Measurements from ENCODE around the gene SEC22A.

The SEC22A gene

GRCh38 chr3:123307064-123307463 lies 105.3 kb downstream of the SEC22A start:
- Histone ChIP-seq H3K36me3 (ENCODE audit: control insufficient read depth, insufficient read depth, low read length) (no peaks in the 10 kb centered on the region), H3K27ac (ENCODE audit: low read depth, low read length) (no peak overlapping the region), H3K4me3 (ENCODE audit: low read length) (no peak overlapping the region), H3K4me2 (ENCODE audit: low read length) (no peak overlapping the region), H2BK15ac (replicated peaks; ENCODE audit: low read depth) (no peak overlapping the region), H3K79me1 (ENCODE audit: low read length) (no peaks in the 10 kb centered on the region), H4K8ac (ENCODE audit: low read depth, low read length) (no peak overlapping the region), H3K56ac (ENCODE audit: low read length) (no peak overlapping the region), H3K79me2 (ENCODE audit: control insufficient read depth, insufficient read depth, low read length) (no peaks in the 10 kb centered on the region), H4K5ac (ENCODE audit: low read length) (no peak overlapping the region), H3K4ac (ENCODE audit: low read depth, low read length) (no peak overlapping the region), H3K23ac (ENCODE audit: low read length) (no peak overlapping the region), H3K4me1 (ENCODE audit: control insufficient read depth, low read depth, low read length) (no peaks in the 10 kb centered on the region), H2BK5ac (ENCODE audit: low read length) (no peak overlapping the region), H2AK5ac (ENCODE audit: low read length) (no peak overlapping the region), H3K27me3 (ENCODE audit: insufficient read depth, low read length, poor library complexity) (no peaks in the 10 kb centered on the region), H2BK120ac (ENCODE audit: low read depth, low read length) (no peak overlapping the region), H3K18ac (ENCODE audit: low read length) (no peak overlapping the region), H3K9ac (ENCODE audit: low read length) (no peak overlapping the region)
- no peak for DNase-seq
- WGBS (ENCODE audit: extremely low coverage, insufficient coverage, low lambda C conversion rate) = no CpG with 5 or more reads among the region's 5 CpGs

- H3K4ac ChIP-seq (ENCODE audit: low read depth, low read length) = no peak overlapping the region
- no peak overlapping the region for H2AK5ac ChIP-seq (ENCODE audit: low read length)
- H3K56ac ChIP-seq (ENCODE audit: low read length) = no peak overlapping the region
- no peaks in the 10 kb centered on the region for H3K79me1 ChIP-seq (ENCODE audit: low read length)
- H2BK120ac ChIP-seq (ENCODE audit: low read depth, low read length) = no peak overlapping the region
- H3K4me1 ChIP-seq (ENCODE audit: control insufficient read depth, low read depth, low read length) = peaks cover 7% of the 10 kb centered on the region
- H3K9ac ChIP-seq (ENCODE audit: low read length) = no peak overlapping the region
- no peak overlapping the region for H3K23ac ChIP-seq (ENCODE audit: low read length)
- no peak overlapping the region for H3K4me3 ChIP-seq (ENCODE audit: low read length)
- no peak overlapping the region for H3K18ac ChIP-seq (ENCODE audit: low read length)
- no peak overlapping the region for H3K4me2 ChIP-seq (ENCODE audit: low read length)
- H3K27me3 ChIP-seq (ENCODE audit: insufficient read depth, low read length, poor library complexity) = no peaks in the 10 kb centered on the region
- H2BK15ac ChIP-seq (replicated peaks; ENCODE audit: low read depth) = no peak overlapping the region
- H3K79me2 ChIP-seq (ENCODE audit: control insufficient read depth, insufficient read depth, low read length) = no peaks in the 10 kb centered on the region
- no CpG with 5 or more reads among the region's 8 CpGs for WGBS (ENCODE audit: extremely low coverage, insufficient coverage, low lambda C conversion rate)
- H3K36me3 ChIP-seq (ENCODE audit: control insufficient read depth, insufficient read depth, low read length) = no peaks in the 10 kb centered on the region
- no peak overlapping the region for H2BK5ac ChIP-seq (ENCODE audit: low read length)
- DNase-seq = no peak
- no peak overlapping the region for H3K27ac ChIP-seq (ENCODE audit: low read depth, low read length)
- H4K5ac ChIP-seq (ENCODE audit: low read length) = no peak overlapping the region
- no peak overlapping the region for H4K8ac ChIP-seq (ENCODE audit: low read depth, low read length)
Measured at GRCh38 chr3:123310186-123310585, 108.4 kb downstream of the SEC22A start.

DNA sequence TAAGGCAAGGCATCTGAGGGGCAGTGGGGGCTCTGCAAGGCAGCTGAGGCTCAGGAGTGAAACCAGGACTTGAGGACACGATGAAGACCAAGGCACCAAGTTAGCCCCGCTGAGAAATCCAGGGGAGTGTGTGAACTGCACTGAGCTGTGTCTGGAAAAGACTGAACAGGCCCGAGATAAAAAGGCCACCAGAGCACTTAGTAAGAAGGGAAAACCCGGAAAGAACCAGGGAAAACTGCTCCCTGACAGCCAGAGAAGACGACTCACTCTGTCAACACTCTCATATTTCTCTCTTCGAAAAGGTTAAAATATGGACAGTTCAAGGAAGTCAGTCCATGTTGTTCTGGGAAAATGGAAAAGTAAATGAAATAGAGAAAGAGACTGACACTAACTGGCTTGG lies 109.0 kb downstream of the SEC22A start:
- Histone ChIP-seq H3K36me3 (ENCODE audit: control insufficient read depth, insufficient read depth, low read length) (no peaks in the 10 kb centered on the region), H2AK5ac (ENCODE audit: low read length) (no peak overlapping the region), H4K5ac (ENCODE audit: low read length) (no peak overlapping the region), H3K27ac (ENCODE audit: low read depth, low read length) (no peak overlapping the region), H2BK120ac (ENCODE audit: low read depth, low read length) (no peak overlapping the region), H3K9ac (ENCODE audit: low read length) (no peak overlapping the region), H3K27me3 (ENCODE audit: insufficient read depth, low read length, poor library complexity) (no peaks in the 10 kb centered on the region), H3K4me1 (ENCODE audit: control insufficient read depth, low read depth, low read length) (peaks cover 7% of the 10 kb centered on the region), H3K4me2 (ENCODE audit: low read length) (no peak overlapping the region), H3K56ac (ENCODE audit: low read length) (no peak overlapping the region), H3K4me3 (ENCODE audit: low read length) (no peak overlapping the region), H2BK15ac (replicated peaks; ENCODE audit: low read depth) (no peak overlapping the region), H3K23ac (ENCODE audit: low read length) (no peak overlapping the region), H3K18ac (ENCODE audit: low read length) (no peak overlapping the region), H3K79me1 (ENCODE audit: low read length) (no peaks in the 10 kb centered on the region), H3K4ac (ENCODE audit: low read depth, low read length) (no peak overlapping the region), H2BK5ac (ENCODE audit: low read length) (no peak overlapping the region), H3K79me2 (ENCODE audit: control insufficient read depth, insufficient read depth, low read length) (no peaks in the 10 kb centered on the region), H4K8ac (ENCODE audit: low read depth, low read length) (no peak overlapping the region)
- no peak for DNase-seq
- WGBS (ENCODE audit: extremely low coverage, insufficient coverage, low lambda C conversion rate) = no CpG with 5 or more reads among the region's 6 CpGs

- Histone ChIP-seq H3K56ac (ENCODE audit: low read length) (no peak overlapping the region), H2BK5ac (ENCODE audit: low read length) (no peak overlapping the region), H2AK5ac (ENCODE audit: low read length) (no peak overlapping the region), H2BK120ac (ENCODE audit: low read depth, low read length) (no peak overlapping the region), H3K79me2 (ENCODE audit: control insufficient read depth, insufficient read depth, low read length) (no peaks in the 10 kb centered on the region), H3K27me3 (ENCODE audit: insufficient read depth, low read length, poor library complexity) (no peaks in the 10 kb centered on the region), H3K27ac (ENCODE audit: low read depth, low read length) (no peak overlapping the region), H4K5ac (ENCODE audit: low read length) (no peak overlapping the region), H3K4me1 (ENCODE audit: control insufficient read depth, low read depth, low read length) (peaks cover 7% of the 10 kb centered on the region), H3K4ac (ENCODE audit: low read depth, low read length) (no peak overlapping the region), H2BK15ac (replicated peaks; ENCODE audit: low read depth) (no peak overlapping the region), H3K79me1 (ENCODE audit: low read length) (no peaks in the 10 kb centered on the region), H4K8ac (ENCODE audit: low read depth, low read length) (no peak overlapping the region), H3K4me3 (ENCODE audit: low read length) (no peak overlapping the region), H3K9ac (ENCODE audit: low read length) (no peak overlapping the region), H3K36me3 (ENCODE audit: control insufficient read depth, insufficient read depth, low read length) (no peaks in the 10 kb centered on the region), H3K4me2 (ENCODE audit: low read length) (no peak overlapping the region), H3K18ac (ENCODE audit: low read length) (no peak overlapping the region), H3K23ac (ENCODE audit: low read length) (no peak overlapping the region)
- DNase-seq = no peak
- WGBS (ENCODE audit: extremely low coverage, insufficient coverage, low lambda C conversion rate) = no CpG with 5 or more reads among the region's 9 CpGs
Measured at GRCh38 chr3:123311201-123311600, 109.5 kb downstream of the SEC22A start.

DNA sequence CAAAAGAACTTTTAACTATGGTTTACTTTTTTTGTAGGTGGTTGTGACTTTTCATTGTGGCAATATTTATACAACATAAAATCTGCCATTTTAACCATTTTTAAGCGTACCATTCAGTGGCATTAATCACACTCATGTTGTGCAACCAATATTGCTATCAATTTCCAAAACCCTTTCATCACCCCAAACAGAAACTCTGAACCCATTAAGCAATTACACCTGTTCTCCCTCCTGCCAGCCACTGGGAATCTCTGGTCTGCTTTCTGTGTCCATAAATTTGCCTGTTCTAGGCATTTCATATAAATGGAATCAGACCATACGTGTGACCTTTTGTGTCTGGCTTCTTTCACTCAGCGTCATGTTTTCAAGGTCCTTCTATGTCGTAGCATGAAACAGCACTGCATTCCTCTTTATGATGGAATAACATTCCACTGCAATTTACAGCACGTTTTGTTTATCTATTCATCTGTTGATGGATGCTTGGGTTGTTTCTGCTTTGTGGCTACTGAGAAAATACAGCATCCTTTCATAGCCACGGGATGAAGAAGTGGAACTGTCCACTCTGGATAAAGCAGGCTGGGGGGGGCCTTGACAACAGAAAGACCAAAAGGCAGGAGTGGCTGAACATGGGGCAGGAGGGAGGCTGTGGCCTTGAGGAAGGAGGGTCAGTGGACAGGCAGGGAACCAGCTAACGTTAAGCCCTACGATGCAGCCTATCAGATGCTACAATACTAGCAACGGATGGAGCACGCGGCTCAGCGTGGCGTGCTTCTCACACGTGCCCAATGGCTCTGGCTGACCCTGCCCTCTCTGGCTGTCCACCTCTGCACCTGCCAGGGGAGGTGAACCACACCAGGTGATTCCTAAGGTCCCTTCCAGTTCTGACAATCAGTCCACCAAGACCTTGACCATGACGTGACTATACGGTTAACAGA lies 110.9 kb downstream of the SEC22A start:
- Histone ChIP-seq H3K56ac (ENCODE audit: low read length) (no peak overlapping the region), H4K8ac (ENCODE audit: low read depth, low read length) (no peak overlapping the region), H2AK5ac (ENCODE audit: low read length) (peak overlapping the region; percentile 18), H3K79me1 (ENCODE audit: low read length) (no peaks in the 10 kb centered on the region), H3K23ac (ENCODE audit: low read length) (no peak overlapping the region), H3K4me2 (ENCODE audit: low read length) (no peak overlapping the region), H3K9ac (ENCODE audit: low read length) (no peak overlapping the region), H3K18ac (ENCODE audit: low read length) (no peak overlapping the region), H2BK5ac (ENCODE audit: low read length) (no peak overlapping the region), H3K36me3 (ENCODE audit: control insufficient read depth, insufficient read depth, low read length) (no peaks in the 10 kb centered on the region), H3K4ac (ENCODE audit: low read depth, low read length) (no peak overlapping the region), H3K27me3 (ENCODE audit: insufficient read depth, low read length, poor library complexity) (no peaks in the 10 kb centered on the region), H3K27ac (ENCODE audit: low read depth, low read length) (no peak overlapping the region), H3K4me1 (ENCODE audit: control insufficient read depth, low read depth, low read length) (peaks cover 7% of the 10 kb centered on the region), H4K5ac (ENCODE audit: low read length) (no peak overlapping the region), H2BK120ac (ENCODE audit: low read depth, low read length) (no peak overlapping the region), H3K4me3 (ENCODE audit: low read length) (no peak overlapping the region), H3K79me2 (ENCODE audit: control insufficient read depth, insufficient read depth, low read length) (no peaks in the 10 kb centered on the region), H2BK15ac (replicated peaks; ENCODE audit: low read depth) (no peak overlapping the region)
- WGBS (ENCODE audit: extremely low coverage, insufficient coverage, low lambda C conversion rate) = no CpG with 5 or more reads among the region's 16 CpGs
- no peak for DNase-seq

DNA sequence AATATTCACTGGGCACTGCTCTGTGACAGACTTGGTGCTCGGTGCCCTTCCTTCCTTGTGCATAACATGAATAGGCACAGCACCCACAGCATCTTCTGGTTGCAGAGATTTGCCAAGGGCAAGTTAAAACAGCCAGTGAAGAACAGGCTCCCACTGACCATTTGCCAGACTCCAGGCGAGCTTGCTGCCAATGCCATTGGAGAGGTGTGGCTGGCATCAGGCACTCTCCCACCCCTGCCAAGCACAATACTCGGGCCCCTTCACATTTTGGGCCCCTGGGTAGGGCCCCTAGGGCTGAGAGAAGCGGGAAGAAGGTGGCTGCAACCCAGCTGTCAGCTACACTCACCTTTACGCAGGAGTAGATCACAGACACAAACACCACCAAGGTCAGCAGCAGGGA lies 112.1 kb downstream of the SEC22A start:
- no peak overlapping the region for H2AK5ac ChIP-seq (ENCODE audit: low read length)
- H4K5ac ChIP-seq (ENCODE audit: low read length) = no peak overlapping the region
- H3K27ac ChIP-seq (ENCODE audit: low read depth, low read length) = no peak overlapping the region
- no peak overlapping the region for H2BK120ac ChIP-seq (ENCODE audit: low read depth, low read length)
- H3K4ac ChIP-seq (ENCODE audit: low read depth, low read length) = no peak overlapping the region
- H3K4me3 ChIP-seq (ENCODE audit: low read length) = no peak overlapping the region
- H2BK5ac ChIP-seq (ENCODE audit: low read length) = no peak overlapping the region
- H3K18ac ChIP-seq (ENCODE audit: low read length) = no peak overlapping the region
- no peak overlapping the region for H3K9ac ChIP-seq (ENCODE audit: low read length)
- no peaks in the 10 kb centered on the region for H3K27me3 ChIP-seq (ENCODE audit: insufficient read depth, low read length, poor library complexity)
- H3K23ac ChIP-seq (ENCODE audit: low read length) = no peak overlapping the region
- no peaks in the 10 kb centered on the region for H3K79me1 ChIP-seq (ENCODE audit: low read length)
- no peaks in the 10 kb centered on the region for H3K79me2 ChIP-seq (ENCODE audit: control insufficient read depth, insufficient read depth, low read length)
- no CpG with 5 or more reads among the region's 5 CpGs for WGBS (ENCODE audit: extremely low coverage, insufficient coverage, low lambda C conversion rate)
- H4K8ac ChIP-seq (ENCODE audit: low read depth, low read length) = no peak overlapping the region
- peaks cover 7% of the 10 kb centered on the region for H3K4me1 ChIP-seq (ENCODE audit: control insufficient read depth, low read depth, low read length)
- H3K56ac ChIP-seq (ENCODE audit: low read length) = peak overlapping the region; percentile 22
- no peak overlapping the region for H2BK15ac ChIP-seq (replicated peaks; ENCODE audit: low read depth)
- no peak overlapping the region for H3K4me2 ChIP-seq (ENCODE audit: low read length)
- DNase-seq = no peak
- no peaks in the 10 kb centered on the region for H3K36me3 ChIP-seq (ENCODE audit: control insufficient read depth, insufficient read depth, low read length)

Measured in mesendoderm (in vitro differentiated cells).